Esophagus squamous epithelium (tissue), 5 donors: ENCODE measurements around the gene MTHFSD. TPM values are rescaled to one million over a fixed set of nuclear protein-coding genes. Genes with fewer than 3 reads are reported as not detected.

ENCODE experiments used
- DNase-seq: peaks from one replicate; lab custom pipeline; 2025; lab: John Stamatoyannopoulos, UW
- H3K27ac ChIP-seq, 4 donors: fragments of 200-600 bp; sonication (generic); one replicate each; pipeline ENCODE4 v1.5.1; 2016 to 2019; ENCODE audit warnings: mild to moderate bottlenecking in 1 of 4
- H3K27me3 ChIP-seq, 4 donors: fragments of 200-600 bp; sonication (generic); 1 replicate in 3 of 4; 2 replicates in 1 of 4; pipeline versions ENCODE4 v1.5.1 to v1.6.0; 2017 to 2021; ENCODE audit warnings: antibody characterized with exemption in 1 of 4
- H3K36me3 ChIP-seq, 3 donors: fragments of 200-600 bp; sonication (generic); one replicate each; pipeline ENCODE4 v1.5.1; 2016 to 2019
- H3K4me1 ChIP-seq, 3 donors: fragments of 200-600 bp; sonication (generic); one replicate each; pipeline ENCODE4 v1.5.1; 2017 to 2019
- H3K4me3 ChIP-seq, 4 donors: fragments of 200-600 bp; sonication (generic); 1 replicate in 3 of 4; 2 replicates in 1 of 4; pipeline ENCODE4 v1.5.1; 2016 to 2019; ENCODE audit warnings: mild to moderate bottlenecking in 2 of 4, moderate library complexity in 1 of 4
- H3K9me3 ChIP-seq, 3 donors: fragments of 200-600 bp; sonication (generic); one replicate each; pipeline ENCODE4 v1.5.1; 2016 to 2019
- POLR2A ChIP-seq, 4 donors: fragments of 450-650 bp; IDR thresholded peaks; one replicate each; pipeline ENCODE4 v1.6.1; 2017; ENCODE audit warnings: antibody characterized with exemption in 4 of 4, mild to moderate bottlenecking in 4 of 4, moderate library complexity in 3 of 4
- WGBS, 2 donors: methylation state at CpG; one replicate each; pipeline ENCODE4 v1.1.5; 2018; 5-methylcytosine and 5-hydroxymethylcytosine counted together
- intact Hi-C: fragments of 100-400 bp; cut with DNase I; formaldehyde crosslinking; loops from one replicate; pipeline ENCODE4 v1.15.0; 2022
- total RNA-seq, 4 donors: library from RNA; depleted of rRNA; stranded (reverse); fragments of >200 nt; gene quantifications; one replicate each; pipeline ENCODE4 v1.1.0, GENCODE V29; 2016
- TF ChIP-seq, protein P1 (sequence below), 6 experiments: fragments of 450-650 bp in 4 of 6; fragments of 200-600 bp in 2 of 6; sonication (generic) in 2 of 6; IDR thresholded peaks; one replicate each; pipeline ENCODE4 v1.5.1; 2016 to 2019; ENCODE audit warnings: antibody characterized with exemption in 6 of 6, mild to moderate bottlenecking in 4 of 6, moderate library complexity in 4 of 6
- donor health status: DM: yes; HTN: yes; CAD: no.

MTHFSD gene
- total RNA-seq, 4 donors from 2014 or later: 10.7 to 17.7 (median 14.8) TPM

GRCh38 chr16:86575754-86576557 is 20.9 kb upstream of the MTHFSD start:
- Histone ChIP-seq H3K36me3 (no peaks in the 10 kb centered on the region), H3K27ac (peak overlapping the region; percentile 15 to 72 (median 54)), H3K4me3 (peak overlapping the region; percentile 22 to 65 (median 36)), H3K9me3 (no peaks in the 10 kb centered on the region), H3K27me3 (peaks cover 8 to 100% (median 35%) of the 10 kb centered on the region in 4 donors), H3K4me1 (peaks cover 7 to 36% (median 13%) of the 10 kb centered on the region in 3 donors)
- 1 to 3% methylated on average over 23 to 40 of the region's 54 CpGs for WGBS, 2 donors
- intact Hi-C loops: loop anchor here (10.0 kb wide), 1 partner anchor 299 kb away; no protein-coding TSS in a partner anchor
- TF ChIP-seq POLR2A (IDR thresholded peaks at IDR 0.05): peak in 1 of 4 donors; percentile 34
- TF ChIP-seq, protein P1, sequence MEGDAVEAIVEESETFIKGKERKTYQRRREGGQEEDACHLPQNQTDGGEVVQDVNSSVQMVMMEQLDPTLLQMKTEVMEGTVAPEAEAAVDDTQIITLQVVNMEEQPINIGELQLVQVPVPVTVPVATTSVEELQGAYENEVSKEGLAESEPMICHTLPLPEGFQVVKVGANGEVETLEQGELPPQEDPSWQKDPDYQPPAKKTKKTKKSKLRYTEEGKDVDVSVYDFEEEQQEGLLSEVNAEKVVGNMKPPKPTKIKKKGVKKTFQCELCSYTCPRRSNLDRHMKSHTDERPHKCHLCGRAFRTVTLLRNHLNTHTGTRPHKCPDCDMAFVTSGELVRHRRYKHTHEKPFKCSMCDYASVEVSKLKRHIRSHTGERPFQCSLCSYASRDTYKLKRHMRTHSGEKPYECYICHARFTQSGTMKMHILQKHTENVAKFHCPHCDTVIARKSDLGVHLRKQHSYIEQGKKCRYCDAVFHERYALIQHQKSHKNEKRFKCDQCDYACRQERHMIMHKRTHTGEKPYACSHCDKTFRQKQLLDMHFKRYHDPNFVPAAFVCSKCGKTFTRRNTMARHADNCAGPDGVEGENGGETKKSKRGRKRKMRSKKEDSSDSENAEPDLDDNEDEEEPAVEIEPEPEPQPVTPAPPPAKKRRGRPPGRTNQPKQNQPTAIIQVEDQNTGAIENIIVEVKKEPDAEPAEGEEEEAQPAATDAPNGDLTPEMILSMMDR (IDR thresholded peaks at IDR 0.05): peak in 5 of 6 experiments; percentile 31 to 60 (median 42)
- no peak for DNase-seq

GRCh38 chr16:86575095-86575685 is 20.2 kb upstream of the MTHFSD start:
- intact Hi-C loops: loop anchor here (10.0 kb wide), 1 partner anchor 300 kb away; no protein-coding TSS in a partner anchor
- Histone ChIP-seq H3K4me3 (peak overlapping the region in 2 of 4 donors; percentile 43 to 65), H3K4me1 (peaks cover 7 to 36% (median 13%) of the 10 kb centered on the region in 3 donors), H3K9me3 (no peaks in the 10 kb centered on the region), H3K27me3 (peaks cover 8 to 100% (median 36%) of the 10 kb centered on the region in 4 donors), H3K36me3 (no peaks in the 10 kb centered on the region), H3K27ac (peak overlapping the region in 1 of 4 donors; percentile 70)
- TF ChIP-seq, protein P1 (IDR thresholded peaks at IDR 0.05): no peak
- TF ChIP-seq POLR2A (IDR thresholded peaks at IDR 0.05): no peak
- WGBS, 2 donors: 82 to 86% methylated on average over 11 to 13 of the region's 17 CpGs
- DNase-seq: no peak

- Histone ChIP-seq H3K27ac (peak overlapping the region in 1 of 4 donors; percentile 44), H3K4me3 (no peak overlapping the region), H3K9me3 (no peaks in the 10 kb centered on the region), H3K27me3 (peaks cover 8 to 100% (median 31%) of the 10 kb centered on the region in 4 donors), H3K4me1 (peaks cover 7 to 35% (median 13%) of the 10 kb centered on the region in 3 donors), H3K36me3 (no peaks in the 10 kb centered on the region)
- 50 to 85% methylated on average over 2 to 4 of the region's 4 CpGs for WGBS, 2 donors
- no peak for DNase-seq
- intact Hi-C loops: loop anchor here (10.0 kb wide), 1 partner anchor 300 kb away; no protein-coding TSS in a partner anchor
- TF ChIP-seq, protein P1 (IDR thresholded peaks at IDR 0.05): no peak
- no peak for TF ChIP-seq POLR2A (IDR thresholded peaks at IDR 0.05)
Observed at GRCh38 chr16:86574646-86575045, 19.6 kb upstream of the MTHFSD start.

GRCh38 chr16:86573646-86574508 is 18.8 kb upstream of the MTHFSD start:
- no peaks in the 10 kb centered on the region for H3K36me3 ChIP-seq
- intact Hi-C loops: loop anchor here (10.0 kb wide), 1 partner anchor 301 kb away; no protein-coding TSS in a partner anchor
- peak overlapping the region in 1 of 4 donors; percentile 44 for H3K27ac ChIP-seq

More at GRCh38 chr16:86573646-86574508, 18.8 kb upstream of the MTHFSD start:
- no peak for DNase-seq
- H3K27me3 ChIP-seq: peaks cover 11 to 100% (median 27%) of the 10 kb centered on the region in 4 donors
- no peaks in the 10 kb centered on the region for H3K9me3 ChIP-seq
- WGBS, 2 donors: 72 to 76% methylated on average over 11 to 12 of the region's 13 CpGs
- no peak overlapping the region for H3K4me3 ChIP-seq
- H3K4me1 ChIP-seq: peaks cover 3 to 27% (median 13%) of the 10 kb centered on the region in 3 donors
- no peak for TF ChIP-seq POLR2A (IDR thresholded peaks at IDR 0.05)
- TF ChIP-seq, protein P1 (IDR thresholded peaks at IDR 0.05): no peak
